ENCODE results near the gene CNGA3.

Gene CNGA3

DNA sequence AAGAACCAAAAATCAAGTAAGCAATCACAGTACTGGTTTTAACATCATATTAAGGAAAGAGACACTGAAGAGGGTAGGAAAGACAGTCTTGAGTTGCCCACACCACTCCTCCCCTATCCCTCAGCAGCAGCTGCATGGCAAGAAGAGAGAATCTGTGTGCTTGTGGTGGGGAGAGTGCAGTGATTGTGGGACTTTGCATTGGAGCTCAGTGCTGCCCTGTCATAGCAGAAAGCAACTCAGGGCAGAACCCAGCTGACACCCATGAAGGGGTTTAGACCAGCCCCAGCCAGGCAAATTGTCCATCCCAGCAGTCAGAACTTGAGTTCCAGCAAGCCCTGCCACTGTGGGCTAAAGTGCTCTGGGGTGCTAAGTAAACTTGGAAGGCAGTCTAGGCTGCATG lies 57.6 kb downstream of the CNGA3 start:
- ChIA-PET CTCF (interaction anchor here (0.9 to 1.3 kb wide), 3 partner anchors 9 to 19 kb away, joined by 3 read pairs; no protein-coding TSS in a partner anchor), POLR2A (no interaction called here)
- TF ChIP-seq, protein P1, sequence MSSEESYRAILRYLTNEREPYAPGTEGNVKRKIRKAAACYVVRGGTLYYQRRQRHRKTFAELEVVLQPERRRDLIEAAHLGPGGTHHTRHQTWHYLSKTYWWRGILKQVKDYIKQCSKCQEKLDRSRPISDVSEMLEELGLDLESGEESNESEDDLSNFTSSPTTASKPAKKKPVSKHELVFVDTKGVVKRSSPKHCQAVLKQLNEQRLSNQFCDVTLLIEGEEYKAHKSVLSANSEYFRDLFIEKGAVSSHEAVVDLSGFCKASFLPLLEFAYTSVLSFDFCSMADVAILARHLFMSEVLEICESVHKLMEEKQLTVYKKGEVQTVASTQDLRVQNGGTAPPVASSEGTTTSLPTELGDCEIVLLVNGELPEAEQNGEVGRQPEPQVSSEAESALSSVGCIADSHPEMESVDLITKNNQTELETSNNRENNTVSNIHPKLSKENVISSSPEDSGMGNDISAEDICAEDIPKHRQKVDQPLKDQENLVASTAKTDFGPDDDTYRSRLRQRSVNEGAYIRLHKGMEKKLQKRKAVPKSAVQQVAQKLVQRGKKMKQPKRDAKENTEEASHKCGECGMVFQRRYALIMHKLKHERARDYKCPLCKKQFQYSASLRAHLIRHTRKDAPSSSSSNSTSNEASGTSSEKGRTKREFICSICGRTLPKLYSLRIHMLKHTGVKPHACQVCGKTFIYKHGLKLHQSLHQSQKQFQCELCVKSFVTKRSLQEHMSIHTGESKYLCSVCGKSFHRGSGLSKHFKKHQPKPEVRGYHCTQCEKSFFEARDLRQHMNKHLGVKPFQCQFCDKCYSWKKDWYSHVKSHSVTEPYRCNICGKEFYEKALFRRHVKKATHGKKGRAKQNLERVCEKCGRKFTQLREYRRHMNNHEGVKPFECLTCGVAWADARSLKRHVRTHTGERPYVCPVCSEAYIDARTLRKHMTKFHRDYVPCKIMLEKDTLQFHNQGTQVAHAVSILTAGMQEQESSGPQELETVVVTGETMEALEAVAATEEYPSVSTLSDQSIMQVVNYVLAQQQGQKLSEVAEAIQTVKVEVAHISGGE (tag by site-specific recombination; conservative IDR thresholded peaks at IDR 0.05; ENCODE audit: low read depth), result no peak
- TF ChIP-seq ZNF549 (tag by site-specific recombination; IDR thresholded peaks at IDR 0.05), result no peak
- TF ChIP-seq, protein P2, sequence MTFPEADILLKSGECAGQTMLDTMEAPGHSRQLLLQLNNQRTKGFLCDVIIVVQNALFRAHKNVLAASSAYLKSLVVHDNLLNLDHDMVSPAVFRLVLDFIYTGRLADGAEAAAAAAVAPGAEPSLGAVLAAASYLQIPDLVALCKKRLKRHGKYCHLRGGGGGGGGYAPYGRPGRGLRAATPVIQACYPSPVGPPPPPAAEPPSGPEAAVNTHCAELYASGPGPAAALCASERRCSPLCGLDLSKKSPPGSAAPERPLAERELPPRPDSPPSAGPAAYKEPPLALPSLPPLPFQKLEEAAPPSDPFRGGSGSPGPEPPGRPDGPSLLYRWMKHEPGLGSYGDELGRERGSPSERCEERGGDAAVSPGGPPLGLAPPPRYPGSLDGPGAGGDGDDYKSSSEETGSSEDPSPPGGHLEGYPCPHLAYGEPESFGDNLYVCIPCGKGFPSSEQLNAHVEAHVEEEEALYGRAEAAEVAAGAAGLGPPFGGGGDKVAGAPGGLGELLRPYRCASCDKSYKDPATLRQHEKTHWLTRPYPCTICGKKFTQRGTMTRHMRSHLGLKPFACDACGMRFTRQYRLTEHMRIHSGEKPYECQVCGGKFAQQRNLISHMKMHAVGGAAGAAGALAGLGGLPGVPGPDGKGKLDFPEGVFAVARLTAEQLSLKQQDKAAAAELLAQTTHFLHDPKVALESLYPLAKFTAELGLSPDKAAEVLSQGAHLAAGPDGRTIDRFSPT (tag by site-specific recombination; IDR thresholded peaks at IDR 0.05), result no peak
- TF ChIP-seq ZNF664 (tag by site-specific recombination; IDR thresholded peaks at IDR 0.05), result no peak
- TF ChIP-seq ZNF548 (tag by site-specific recombination; IDR thresholded peaks at IDR 0.05), result no peak
- TF ChIP-seq ZBTB7A (tag by site-specific recombination; IDR thresholded peaks at IDR 0.05; ENCODE audit: low read depth), result no peak
- no peak for TF ChIP-seq FEZF1 (tag by site-specific recombination; IDR thresholded peaks at IDR 0.05)
- no peak for TF ChIP-seq ZNF24 (tag by site-specific recombination; IDR thresholded peaks at IDR 0.05)
- no peak for TF ChIP-seq ZNF785 (tag by site-specific recombination; IDR thresholded peaks at IDR 0.05)
- TF ChIP-seq ZNF610 (tag by site-specific recombination; IDR thresholded peaks at IDR 0.05; ENCODE audit: borderline replicate concordance), result no peak
- TF ChIP-seq, protein P3, sequence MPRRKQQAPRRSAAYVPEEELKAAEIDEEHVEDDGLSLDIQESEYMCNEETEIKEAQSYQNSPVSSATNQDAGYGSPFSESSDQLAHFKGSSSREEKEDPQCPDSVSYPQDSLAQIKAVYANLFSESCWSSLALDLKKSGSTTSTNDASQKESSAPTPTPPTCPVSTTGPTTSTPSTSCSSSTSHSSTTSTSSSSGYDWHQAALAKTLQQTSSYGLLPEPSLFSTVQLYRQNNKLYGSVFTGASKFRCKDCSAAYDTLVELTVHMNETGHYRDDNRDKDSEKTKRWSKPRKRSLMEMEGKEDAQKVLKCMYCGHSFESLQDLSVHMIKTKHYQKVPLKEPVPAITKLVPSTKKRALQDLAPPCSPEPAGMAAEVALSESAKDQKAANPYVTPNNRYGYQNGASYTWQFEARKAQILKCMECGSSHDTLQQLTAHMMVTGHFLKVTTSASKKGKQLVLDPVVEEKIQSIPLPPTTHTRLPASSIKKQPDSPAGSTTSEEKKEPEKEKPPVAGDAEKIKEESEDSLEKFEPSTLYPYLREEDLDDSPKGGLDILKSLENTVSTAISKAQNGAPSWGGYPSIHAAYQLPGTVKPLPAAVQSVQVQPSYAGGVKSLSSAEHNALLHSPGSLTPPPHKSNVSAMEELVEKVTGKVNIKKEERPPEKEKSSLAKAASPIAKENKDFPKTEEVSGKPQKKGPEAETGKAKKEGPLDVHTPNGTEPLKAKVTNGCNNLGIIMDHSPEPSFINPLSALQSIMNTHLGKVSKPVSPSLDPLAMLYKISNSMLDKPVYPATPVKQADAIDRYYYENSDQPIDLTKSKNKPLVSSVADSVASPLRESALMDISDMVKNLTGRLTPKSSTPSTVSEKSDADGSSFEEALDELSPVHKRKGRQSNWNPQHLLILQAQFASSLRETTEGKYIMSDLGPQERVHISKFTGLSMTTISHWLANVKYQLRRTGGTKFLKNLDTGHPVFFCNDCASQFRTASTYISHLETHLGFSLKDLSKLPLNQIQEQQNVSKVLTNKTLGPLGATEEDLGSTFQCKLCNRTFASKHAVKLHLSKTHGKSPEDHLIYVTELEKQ (tag by site-specific recombination; IDR thresholded peaks at IDR 0.05; ENCODE audit: borderline replicate concordance), result no peak
- no peak for TF ChIP-seq YY1 (tag by site-specific recombination; IDR thresholded peaks at IDR 0.05)
- no peak for TF ChIP-seq ZNF501 (tag by site-specific recombination; IDR thresholded peaks at IDR 0.05)
- no peak for TF ChIP-seq ZBTB8A (tag by site-specific recombination; IDR thresholded peaks at IDR 0.05)
- no peak for TF ChIP-seq BCL11A (tag by site-specific recombination; IDR thresholded peaks at IDR 0.05; ENCODE audit: low read depth)
- no peak for TF ChIP-seq TRIM28 (IDR thresholded peaks at IDR 0.05; ENCODE audit: borderline replicate concordance, low read length)
- no peak for TF ChIP-seq GFI1B (tag by site-specific recombination; IDR thresholded peaks at IDR 0.05)
- TF ChIP-seq ZBTB48 (tag by site-specific recombination; IDR thresholded peaks at IDR 0.05), result no peak
- H3K4me1 ChIP-seq (ENCODE audit: control insufficient read depth, insufficient read depth, low read length), result no peaks in the 10 kb centered on the region
- no peak overlapping the region for H3K4me3 ChIP-seq (ENCODE audit: low read depth, low read length)
- H3K36me3 ChIP-seq (ENCODE audit: control insufficient read depth in 2 of 2, insufficient read depth in 1 of 2, low read length in 2 of 2), result no peaks in the 10 kb centered on the region
- H3K9me3 ChIP-seq (ENCODE audit: control insufficient read depth, insufficient read depth, low read depth, low read length), result no peaks in the 10 kb centered on the region
- no peak overlapping the region for H3K27ac ChIP-seq (ENCODE audit: extremely low read depth, low read depth, low read length)
